Hepatic stellate cell (primary cell): Measurements from ENCODE around the gene HIVEP3.
A peak's percentile ranks its signal among the peaks of the same experiment; 100 is the strongest.

Experiments
- DNase-seq: peaks from one replicate; pipeline ENCODE4 v3.0.0; 2011; ENCODE audit warnings: low spot score

Gene HIVEP3

GRCh38 chr1:41758500-41758899 lies 160.2 kb downstream of the HIVEP3 start:
- no peak for DNase-seq

- DNase-seq, result no peak
Observed at GRCh38 chr1:41754540-41754939, 164.2 kb downstream of the HIVEP3 start.

DNA sequence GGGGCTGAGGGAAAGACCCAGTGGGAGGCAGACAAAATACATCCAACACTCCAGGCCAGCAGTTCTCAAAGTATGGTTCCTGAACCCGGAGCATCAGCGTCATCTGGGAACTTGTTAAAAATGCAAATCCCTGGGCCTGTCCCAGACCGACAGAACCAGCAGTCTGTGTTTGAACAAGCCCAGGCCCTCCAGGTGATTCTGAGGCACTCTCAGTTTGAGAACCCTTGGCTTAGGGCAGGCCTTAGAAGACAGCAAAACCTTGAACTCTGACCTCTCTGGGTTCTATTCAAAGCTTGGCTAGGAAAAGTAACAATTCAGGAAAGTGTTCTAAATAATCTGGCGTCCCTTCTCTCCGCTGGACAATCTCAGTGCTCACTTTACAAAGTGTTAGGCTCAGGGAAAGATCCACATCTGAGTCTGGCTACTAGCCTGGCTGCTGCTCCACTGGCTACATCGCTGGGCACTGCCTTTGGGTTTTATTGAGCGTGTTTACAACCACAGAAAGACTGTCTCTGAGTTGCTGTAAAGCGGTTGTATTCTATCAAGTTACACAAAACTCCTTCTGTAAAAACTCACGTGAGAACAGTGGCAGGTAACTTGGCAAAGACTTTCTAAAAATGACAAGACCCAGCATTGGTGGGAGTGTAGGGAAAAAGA lies 166.1 kb downstream of the HIVEP3 start:
- no peak for DNase-seq

DNA sequence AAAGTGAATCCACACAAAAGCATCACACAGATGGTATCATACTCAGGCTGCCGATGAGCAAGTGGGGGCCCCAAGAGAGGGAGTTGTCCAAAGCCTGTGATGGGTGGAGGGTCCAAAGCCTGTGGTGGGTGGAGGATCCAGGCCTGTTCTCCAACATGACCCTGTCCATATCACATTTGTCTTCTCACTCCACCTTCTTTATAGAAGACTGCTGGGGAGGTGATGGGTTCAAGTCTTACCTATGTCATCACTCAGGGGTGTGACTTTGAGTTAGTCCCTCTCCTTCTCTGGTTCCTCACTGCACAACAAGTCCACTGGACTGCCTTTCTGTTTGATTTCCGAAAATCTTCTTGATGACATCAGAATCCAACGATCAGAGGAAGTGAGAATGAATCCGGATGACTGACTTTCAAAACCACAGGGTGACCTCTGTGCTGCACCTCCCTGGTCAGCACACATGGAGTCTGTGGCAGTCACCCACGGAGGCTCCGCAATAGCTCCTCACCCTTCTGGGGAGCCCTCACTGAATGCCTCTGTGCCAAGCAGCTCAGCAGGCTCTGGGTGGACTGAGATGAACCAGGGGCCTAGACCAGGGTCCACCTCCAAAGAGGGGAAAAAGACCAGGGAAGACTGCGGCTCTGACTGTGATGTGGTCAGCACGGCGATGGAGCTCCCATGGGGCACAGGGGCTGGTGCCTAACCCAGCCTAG lies 166.8 kb downstream of the HIVEP3 start:
- DNase-seq, result peak; percentile 77

- DNase-seq, result no peak
Observed at GRCh38 chr1:41749991-41750745, 168.6 kb downstream of the HIVEP3 start.

DNA sequence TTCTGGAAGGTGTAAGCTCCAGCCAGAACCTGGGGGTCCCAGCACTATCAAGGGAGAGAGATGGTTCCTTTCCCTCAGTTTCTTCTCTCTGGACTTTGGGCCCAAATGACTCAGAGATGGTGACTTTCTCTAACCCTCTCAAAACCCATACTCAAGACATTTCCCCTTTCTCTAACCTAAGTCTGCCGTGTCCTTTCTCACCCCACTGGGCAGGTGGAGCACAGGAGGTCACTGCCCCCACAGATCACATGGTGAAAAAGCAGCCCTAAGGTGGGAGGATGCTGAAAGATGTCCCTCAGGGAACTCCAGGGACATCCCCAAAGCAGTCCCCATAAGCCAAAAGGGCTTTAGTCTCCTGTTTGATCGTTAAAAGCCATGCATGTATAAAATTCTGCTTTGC lies 173.7 kb downstream of the HIVEP3 start:
- DNase-seq, result no peak

GRCh38 chr1:41743366-41743765 lies 175.4 kb downstream of the HIVEP3 start:
- peak; percentile 46 for DNase-seq

GRCh38 chr1:41742219-41742618 lies 176.5 kb downstream of the HIVEP3 start:
- peak; percentile 66 for DNase-seq

DNA sequence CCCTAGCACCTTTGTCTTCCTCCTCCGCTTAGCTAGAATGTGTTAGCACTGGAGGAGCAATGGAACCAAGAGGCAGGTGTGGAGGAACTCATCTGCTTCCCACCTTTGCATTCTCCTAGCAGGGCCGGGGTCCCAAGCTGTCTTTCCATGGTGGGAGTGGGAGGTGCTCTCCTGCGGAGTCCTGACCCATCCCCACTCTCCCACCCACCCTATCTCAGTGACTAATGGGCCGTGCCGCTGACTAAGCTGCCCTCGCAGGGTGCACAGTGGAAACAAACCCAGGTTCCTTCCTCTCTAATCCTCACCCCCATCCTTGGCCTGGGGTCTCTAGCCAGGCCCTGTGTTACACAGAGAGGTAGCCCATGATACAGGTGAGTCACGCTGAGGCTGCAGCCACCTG lies 177.5 kb downstream of the HIVEP3 start:
- no peak for DNase-seq

- DNase-seq, result no peak
Observed at GRCh38 chr1:41740630-41741239, 178.0 kb downstream of the HIVEP3 start.

GRCh38 chr1:41740058-41740457 lies 178.7 kb downstream of the HIVEP3 start:
- no peak for DNase-seq

GRCh38 chr1:41739061-41739955 lies 179.4 kb downstream of the HIVEP3 start:
- peak; percentile 81 for DNase-seq

GRCh38 chr1:41738475-41738874 lies 180.2 kb downstream of the HIVEP3 start:
- no peak for DNase-seq

- no peak for DNase-seq
Observed at GRCh38 chr1:41738006-41738405, 180.7 kb downstream of the HIVEP3 start.

GRCh38 chr1:41735631-41736260 lies 183.0 kb downstream of the HIVEP3 start:
- DNase-seq, result no peak

- no peak for DNase-seq
Observed at GRCh38 chr1:41735139-41735538, 183.6 kb downstream of the HIVEP3 start.

DNA sequence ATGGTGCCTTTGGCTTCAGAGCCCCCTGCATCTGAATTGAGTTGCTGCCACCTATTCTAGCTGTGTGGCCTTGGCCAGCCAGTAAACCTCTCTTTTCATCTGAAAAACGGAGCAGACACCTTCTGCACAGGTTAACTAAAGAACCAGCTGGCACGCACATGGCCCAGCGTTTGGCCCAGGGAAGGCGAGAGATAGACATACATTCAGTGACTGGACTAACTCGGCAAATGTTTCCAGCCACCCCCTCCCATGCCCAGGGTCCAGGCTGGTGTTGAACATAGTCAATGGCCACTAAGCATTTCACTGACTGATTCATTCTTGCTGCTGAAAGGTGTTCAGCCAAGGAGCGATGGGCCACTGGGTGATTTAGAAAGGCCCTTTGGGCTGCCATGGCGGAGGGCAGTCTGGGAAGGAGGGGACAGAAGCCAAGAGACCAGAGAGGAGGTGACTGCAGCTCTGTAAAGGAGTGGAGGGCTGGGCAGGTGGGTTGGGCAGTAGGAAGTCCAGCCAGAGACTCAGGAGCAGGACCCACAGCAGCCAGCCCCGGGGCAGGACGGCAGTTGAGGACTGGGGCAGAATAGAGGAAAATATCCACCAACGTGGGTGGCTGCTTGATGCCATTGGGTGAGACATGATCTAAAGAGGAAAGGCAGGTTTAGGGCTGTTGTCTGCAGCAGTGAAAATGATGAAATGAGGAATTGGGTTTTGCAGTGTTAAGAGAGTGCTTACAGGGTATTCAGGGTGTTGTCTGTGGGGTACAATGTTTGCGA lies 184.3 kb downstream of the HIVEP3 start:
- no peak for DNase-seq

GRCh38 chr1:41733725-41734124 lies 185.0 kb downstream of the HIVEP3 start:
- no peak for DNase-seq

DNA sequence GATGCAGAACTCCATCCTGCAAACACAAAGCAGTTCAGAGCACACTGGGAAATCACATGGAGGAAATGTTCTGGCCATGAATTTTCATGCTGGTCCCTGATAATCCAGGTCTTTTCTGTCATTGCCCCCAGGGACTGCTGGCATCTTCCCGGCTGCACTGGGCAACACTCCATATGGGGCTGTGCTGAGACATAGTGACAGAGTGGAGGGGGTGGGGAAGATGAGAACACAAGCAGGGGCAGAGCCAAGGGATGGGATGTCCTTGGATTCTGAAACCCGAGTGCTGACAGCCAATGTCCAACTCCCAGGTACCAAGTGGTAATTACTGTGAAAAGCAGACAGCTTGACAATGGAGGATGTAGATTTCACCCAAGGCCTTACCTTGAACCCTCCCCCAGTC lies 185.7 kb downstream of the HIVEP3 start:
- DNase-seq, result no peak

DNA sequence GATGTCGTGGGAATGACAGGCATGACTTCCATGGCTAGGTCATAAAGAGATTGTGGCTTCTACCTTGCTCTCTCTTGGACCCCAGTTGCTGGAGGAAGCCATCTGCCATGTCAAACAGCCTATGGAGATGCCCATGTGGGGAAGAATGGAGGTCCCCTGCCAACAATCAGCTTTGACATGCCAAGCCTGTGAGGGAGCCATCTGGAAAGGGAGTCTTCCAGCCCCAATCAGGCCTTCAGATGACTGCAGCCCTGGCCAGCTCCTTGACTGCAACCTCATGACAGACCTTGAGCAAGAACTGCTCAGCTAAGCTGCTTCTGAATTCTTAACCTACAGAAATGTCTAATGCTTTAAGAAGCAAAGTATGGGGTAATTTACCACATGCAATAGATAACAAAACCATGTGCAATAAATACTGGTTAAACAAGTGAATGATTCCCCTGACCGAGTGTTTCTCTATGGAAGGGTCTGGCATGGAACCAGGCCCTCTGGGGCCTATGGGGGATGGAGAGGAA lies 187.1 kb downstream of the HIVEP3 start:
- DNase-seq, result no peak
